ENCODE results near the gene WDR41. TPM values are rescaled to one million over a fixed set of nuclear protein-coding genes. Genes with fewer than 3 reads are reported as not detected.

The WDR41 gene, protein sequence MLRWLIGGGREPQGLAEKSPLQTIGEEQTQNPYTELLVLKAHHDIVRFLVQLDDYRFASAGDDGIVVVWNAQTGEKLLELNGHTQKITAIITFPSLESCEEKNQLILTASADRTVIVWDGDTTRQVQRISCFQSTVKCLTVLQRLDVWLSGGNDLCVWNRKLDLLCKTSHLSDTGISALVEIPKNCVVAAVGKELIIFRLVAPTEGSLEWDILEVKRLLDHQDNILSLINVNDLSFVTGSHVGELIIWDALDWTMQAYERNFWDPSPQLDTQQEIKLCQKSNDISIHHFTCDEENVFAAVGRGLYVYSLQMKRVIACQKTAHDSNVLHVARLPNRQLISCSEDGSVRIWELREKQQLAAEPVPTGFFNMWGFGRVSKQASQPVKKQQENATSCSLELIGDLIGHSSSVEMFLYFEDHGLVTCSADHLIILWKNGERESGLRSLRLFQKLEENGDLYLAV
- total RNA-seq = 10 to 100 TPM; 13.9 to 27.4 (median 19.1) TPM
- 10 to 100 TPM in 1 of 2 donors, 1 to 10 TPM in 1; 7.4 to 11.5 TPM for polyA plus RNA-seq

DNA sequence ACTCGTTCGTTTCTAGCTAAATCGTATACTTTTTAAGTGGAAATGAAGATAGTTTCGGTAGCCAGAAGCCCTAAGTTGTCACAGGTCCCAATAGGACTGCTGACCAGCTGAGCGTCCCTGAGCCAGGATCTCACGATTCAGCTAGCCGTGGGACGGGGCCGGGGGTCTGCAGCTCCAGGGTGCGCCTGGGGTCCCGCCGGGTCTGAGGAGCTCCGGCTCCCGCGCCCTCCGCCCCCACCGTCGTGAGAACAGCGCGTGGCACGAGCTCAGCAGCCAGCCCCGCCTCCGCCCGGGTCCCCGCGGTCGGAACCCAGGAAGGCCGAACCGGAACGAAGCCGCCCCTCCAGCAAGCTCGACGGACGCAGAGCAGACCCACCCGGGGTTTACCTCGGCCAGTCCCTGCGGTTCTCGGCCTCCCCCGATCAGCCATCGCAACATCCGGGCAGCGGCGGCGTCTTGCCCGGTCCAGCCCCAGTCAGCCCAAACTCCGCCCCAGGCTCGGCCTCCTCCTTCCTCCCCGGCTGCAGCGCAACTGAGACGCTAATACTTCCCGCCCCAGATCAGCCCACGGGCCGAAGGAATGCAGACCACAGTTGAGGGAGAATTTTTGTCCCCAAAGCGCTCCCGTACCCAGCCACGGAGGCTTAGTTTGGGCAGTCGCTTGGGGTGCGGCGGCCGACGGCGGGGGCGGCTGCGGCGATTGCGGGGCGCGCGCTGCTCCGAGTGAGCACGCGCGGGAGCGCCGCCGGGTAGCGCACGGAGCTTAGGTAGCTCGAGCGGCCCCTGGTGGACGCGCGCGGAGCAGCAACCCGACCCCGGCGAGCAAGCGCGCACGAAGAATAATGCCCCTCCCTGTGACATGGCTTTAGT, at the start of gene WDR41:
Gene WDR41 (minus strand): TSS at position 534 of the 870 bp plus-strand sequence. CDS start 96 bp downstream, at position 438.
- 1% methylated on average over 71 to 90 of the region's 90 CpGs for WGBS, 2 donors
- peak within 1 kb of the TSS; percentile 84 to 93 (median 88) for H3K27ac ChIP-seq
- peak; percentile 90 to 97 (median 94) for TF ChIP-seq CTCF (IDR thresholded peaks at IDR 0.05)
- H3K4me3 ChIP-seq = peak within 1 kb of the TSS; percentile 51 to 82 (median 72)
- no peaks in the 10 kb centered on the region for H3K27me3 ChIP-seq
- FAIRE-seq (no peak), DNase-seq (peak; percentile 87 to 97 (median 92)), ATAC-seq (peak; percentile 92 to 95 (median 94))
- no peaks in the 10 kb centered on the region for H3K36me3 ChIP-seq
- H3K9me3 ChIP-seq = no peaks in the 10 kb centered on the region
- H3K4me1 ChIP-seq = peaks cover 4 to 9% (median 5%) of the 10 kb centered on the region in 3 donors
- intact Hi-C loops (cut with DNase I) = loop anchor here in 1 of 3 donors (10.0 kb wide), 1 partner anchor 347 kb away; no protein-coding TSS in a partner anchor

DNA sequence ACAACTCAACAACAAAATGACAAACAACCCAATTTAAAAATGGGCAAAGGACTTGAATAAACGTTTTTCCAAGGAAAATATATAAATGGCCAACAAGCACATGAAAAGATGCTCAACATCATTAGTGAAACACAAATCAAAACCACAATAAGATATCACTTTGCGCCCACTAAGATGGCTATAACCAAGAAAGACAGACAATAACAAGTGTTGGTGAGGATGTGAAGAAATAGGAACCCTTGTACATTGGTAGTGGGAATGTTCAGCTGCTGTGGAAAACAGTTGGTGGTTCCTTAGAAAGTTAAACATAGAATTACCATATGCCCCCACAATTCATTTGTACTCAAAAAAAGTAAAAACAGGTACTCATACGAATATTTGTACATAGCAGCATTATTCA, 39.2 kb upstream of the WDR41 start:
- Histone ChIP-seq H3K36me3 (no peaks in the 10 kb centered on the region), H3K4me3 (no peak overlapping the region), H3K4me1 (no peaks in the 10 kb centered on the region), H3K27ac (no peak overlapping the region), H3K9me3 (no peaks in the 10 kb centered on the region), H3K27me3 (peaks cover 0 to 7% (median 0%) of the 10 kb centered on the region in 4 donors)
- no peak for TF ChIP-seq CTCF (IDR thresholded peaks at IDR 0.05)
- no peak for FAIRE-seq
- no peak for DNase-seq
- ATAC-seq = no peak
- intact Hi-C loops (cut with DNase I) = no loop called here
- 53 to 62% methylated on average over 3 of the region's 3 CpGs for WGBS, 2 donors

DNA sequence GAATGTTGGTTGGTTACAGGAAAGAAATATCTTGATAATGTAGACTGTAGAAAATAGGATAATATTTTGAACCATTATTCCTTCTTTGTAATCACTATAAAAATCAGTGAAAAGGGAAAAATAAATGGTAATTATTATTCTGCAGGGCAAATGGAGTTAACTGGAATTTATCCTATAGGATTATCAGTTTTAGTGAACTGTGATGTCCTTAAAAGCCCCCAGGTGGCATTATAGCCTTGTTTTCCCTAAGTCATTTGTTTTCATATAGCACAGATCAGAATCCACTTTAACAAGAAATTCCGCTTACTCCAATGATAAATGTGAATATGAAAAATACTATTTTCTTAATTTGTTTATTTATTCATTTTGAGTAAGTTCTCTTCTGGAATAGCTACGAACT, 26.2 kb upstream of the WDR41 start:
- H3K9me3 ChIP-seq = no peaks in the 10 kb centered on the region
- H3K4me1 ChIP-seq = no peaks in the 10 kb centered on the region
- no peak overlapping the region for H3K4me3 ChIP-seq
- H3K36me3 ChIP-seq = no peaks in the 10 kb centered on the region
- H3K27me3 ChIP-seq = peaks cover 0 to 3% (median 0%) of the 10 kb centered on the region in 4 donors
- ATAC-seq = no peak
- H3K27ac ChIP-seq = no peak overlapping the region
- FAIRE-seq = no peak
- DNase-seq = no peak
- WGBS, 2 donors = 58 to 63% methylated on average over 2 of the region's 2 CpGs
- no peak for TF ChIP-seq CTCF (IDR thresholded peaks at IDR 0.05)
- intact Hi-C loops (cut with DNase I) = no loop called here

GRCh38 chr5:77514457-77514856, 22.3 kb upstream of the WDR41 start:
- Histone ChIP-seq H3K27ac (no peak overlapping the region), H3K9me3 (no peaks in the 10 kb centered on the region), H3K27me3 (peaks cover 0 to 3% (median 0%) of the 10 kb centered on the region in 4 donors), H3K4me1 (no peaks in the 10 kb centered on the region), H3K4me3 (no peak overlapping the region), H3K36me3 (no peaks in the 10 kb centered on the region)
- DNase-seq (no peak), ATAC-seq (no peak), FAIRE-seq (no peak)
- intact Hi-C loops (cut with DNase I) = no loop called here
- 99 to 100% methylated on average over 1 of the region's 1 CpG for WGBS, 2 donors
- TF ChIP-seq CTCF (IDR thresholded peaks at IDR 0.05) = no peak
